Stimulated activated CD4-positive, alpha-beta T cell treated with anti-CD3 and anti-CD28 coated beads, Interleukin-2, amount 100 ng/mL, for 48 hours (primary cell): ENCODE measurements around the gene TMEM221.
A peak's percentile ranks its signal among the peaks of the same experiment; 100 is the strongest.

Experiments used
- DNase-seq, 2 donors: peaks; one replicate each; pipeline ENCODE4 v3.0.0-alpha.2; 2020

The TMEM221 gene

GRCh38 chr19:17471410-17472125 lies 23.1 kb upstream of the TMEM221 start:
- no peak for DNase-seq

GRCh38 chr19:17470068-17470841 lies 21.8 kb upstream of the TMEM221 start, which contains the start of gene SLC27A1:
Gene SLC27A1, plus strand, starts transcription at chr19:17470524. Its CDS starts 17 bp downstream, at chr19:17470541.
- DNase-seq: peak; percentile 83 to 84

GRCh38 chr19:17469481-17470067 lies 21.1 kb upstream of the TMEM221 start:
- peak; percentile 77 to 80 for DNase-seq

- DNase-seq: no peak
Observed at GRCh38 chr19:17469092-17469480, 20.6 kb upstream of the TMEM221 start.

- no peak for DNase-seq
Observed at GRCh38 chr19:17468302-17469091, 20.0 kb upstream of the TMEM221 start.

GRCh38 chr19:17467471-17468301 lies 19.2 kb upstream of the TMEM221 start:
- no peak for DNase-seq

GRCh38 chr19:17466487-17466850 lies 18.0 kb upstream of the TMEM221 start:
- DNase-seq: no peak

- no peak for DNase-seq
Observed at GRCh38 chr19:17460372-17461230, 12.1 kb upstream of the TMEM221 start, which contains the start of gene NXNL1. Gene NXNL1, minus strand, starts transcription at chr19:17460926. Its CDS starts 57 bp downstream, at chr19:17460869.

- no peak for DNase-seq
Observed at GRCh38 chr19:17458970-17459369, 10.5 kb upstream of the TMEM221 start.

GRCh38 chr19:17457616-17458015 lies 9.1 kb upstream of the TMEM221 start:
- DNase-seq: no peak

- no peak for DNase-seq
Observed at GRCh38 chr19:17456127-17456526, 7.7 kb upstream of the TMEM221 start.

- DNase-seq: no peak
Observed at GRCh38 chr19:17455308-17456123, 7.0 kb upstream of the TMEM221 start.

GRCh38 chr19:17454576-17455071 lies 6.2 kb upstream of the TMEM221 start:
- DNase-seq: no peak

- no peak for DNase-seq
Observed at GRCh38 chr19:17451820-17452219, 3.4 kb upstream of the TMEM221 start.

- peak; percentile 20 to 33 for DNase-seq
Observed at GRCh38 chr19:17450264-17451075, 2.0 kb upstream of the TMEM221 start.

- DNase-seq: no peak
Observed at GRCh38 chr19:17447704-17448130, 751 bp downstream of the TMEM221 start.

GRCh38 chr19:17445526-17446165 lies 2.8 kb downstream of the TMEM221 start:
- no peak for DNase-seq
